ENCODE measurements around the gene CPA3.

Gene CPA3, protein sequence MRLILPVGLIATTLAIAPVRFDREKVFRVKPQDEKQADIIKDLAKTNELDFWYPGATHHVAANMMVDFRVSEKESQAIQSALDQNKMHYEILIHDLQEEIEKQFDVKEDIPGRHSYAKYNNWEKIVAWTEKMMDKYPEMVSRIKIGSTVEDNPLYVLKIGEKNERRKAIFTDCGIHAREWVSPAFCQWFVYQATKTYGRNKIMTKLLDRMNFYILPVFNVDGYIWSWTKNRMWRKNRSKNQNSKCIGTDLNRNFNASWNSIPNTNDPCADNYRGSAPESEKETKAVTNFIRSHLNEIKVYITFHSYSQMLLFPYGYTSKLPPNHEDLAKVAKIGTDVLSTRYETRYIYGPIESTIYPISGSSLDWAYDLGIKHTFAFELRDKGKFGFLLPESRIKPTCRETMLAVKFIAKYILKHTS

DNA sequence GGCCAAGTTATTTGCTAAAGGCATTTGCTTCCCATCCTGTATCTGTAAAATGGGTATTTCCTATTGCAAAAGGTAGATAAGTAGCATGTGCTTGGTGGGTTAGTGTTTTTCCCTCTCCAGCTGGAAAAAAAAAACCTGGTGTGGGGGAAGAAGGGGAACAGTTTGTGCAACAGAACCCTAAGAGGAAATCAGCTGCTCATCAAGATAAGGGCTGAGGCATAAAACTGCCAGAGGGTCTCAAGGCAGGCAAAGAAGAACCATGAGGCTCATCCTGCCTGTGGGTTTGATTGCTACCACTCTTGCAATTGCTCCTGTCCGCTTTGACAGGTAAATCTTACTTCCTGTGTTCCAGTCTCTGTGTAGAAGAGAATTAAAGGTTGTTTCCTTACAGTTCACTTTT, at the start of gene CPA3:
TSS of gene CPA3 (plus strand) at position 248 of the 400 bp plus-strand sequence. CDS start at position 260, 12 bp downstream.
- TF ChIP-seq, protein P1, sequence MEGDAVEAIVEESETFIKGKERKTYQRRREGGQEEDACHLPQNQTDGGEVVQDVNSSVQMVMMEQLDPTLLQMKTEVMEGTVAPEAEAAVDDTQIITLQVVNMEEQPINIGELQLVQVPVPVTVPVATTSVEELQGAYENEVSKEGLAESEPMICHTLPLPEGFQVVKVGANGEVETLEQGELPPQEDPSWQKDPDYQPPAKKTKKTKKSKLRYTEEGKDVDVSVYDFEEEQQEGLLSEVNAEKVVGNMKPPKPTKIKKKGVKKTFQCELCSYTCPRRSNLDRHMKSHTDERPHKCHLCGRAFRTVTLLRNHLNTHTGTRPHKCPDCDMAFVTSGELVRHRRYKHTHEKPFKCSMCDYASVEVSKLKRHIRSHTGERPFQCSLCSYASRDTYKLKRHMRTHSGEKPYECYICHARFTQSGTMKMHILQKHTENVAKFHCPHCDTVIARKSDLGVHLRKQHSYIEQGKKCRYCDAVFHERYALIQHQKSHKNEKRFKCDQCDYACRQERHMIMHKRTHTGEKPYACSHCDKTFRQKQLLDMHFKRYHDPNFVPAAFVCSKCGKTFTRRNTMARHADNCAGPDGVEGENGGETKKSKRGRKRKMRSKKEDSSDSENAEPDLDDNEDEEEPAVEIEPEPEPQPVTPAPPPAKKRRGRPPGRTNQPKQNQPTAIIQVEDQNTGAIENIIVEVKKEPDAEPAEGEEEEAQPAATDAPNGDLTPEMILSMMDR (IDR thresholded peaks at IDR 0.05) = no peak
- Histone ChIP-seq H3K4me3 (no peak within 1 kb of the TSS), H3K27ac (no peak within 1 kb of the TSS)
- DNase-seq (ENCODE audit: low spot score) = no peak

DNA sequence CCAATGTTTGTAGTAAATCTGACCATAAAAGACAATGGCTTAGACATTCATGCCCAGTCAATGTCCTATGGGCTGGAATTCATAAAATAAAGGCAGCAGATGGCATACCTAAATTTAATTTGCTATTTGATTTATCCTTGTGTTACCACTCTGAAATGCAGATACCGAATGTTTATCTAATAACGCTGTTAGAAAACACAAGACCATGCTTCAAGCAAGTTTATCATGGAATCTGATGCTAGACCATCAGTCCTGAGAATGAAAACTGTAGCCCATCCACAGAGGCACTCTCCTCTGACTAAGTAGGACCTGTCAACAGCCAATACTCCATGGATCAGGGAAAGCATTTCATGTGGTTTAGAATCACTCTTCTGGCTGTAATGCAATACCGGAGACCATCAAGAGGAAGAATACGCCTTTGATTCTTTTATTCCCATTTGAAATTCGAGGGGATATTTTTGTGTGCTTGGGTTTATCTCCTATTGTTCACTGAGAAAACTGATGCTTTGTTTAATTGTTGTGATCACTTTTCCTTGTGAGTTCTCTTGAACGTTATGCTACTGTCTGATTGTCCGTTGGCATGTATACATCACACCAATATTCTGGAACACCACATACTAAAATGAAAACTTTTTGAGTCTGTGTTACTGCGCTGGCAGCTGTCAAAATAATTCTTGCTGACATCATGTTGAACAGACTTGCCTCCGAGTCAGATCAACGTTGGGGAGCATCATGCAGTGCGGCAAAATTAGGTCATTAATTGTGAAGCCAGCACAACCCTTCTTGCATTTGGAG, 49.6 kb upstream of the CPA3 start:
- Histone ChIP-seq H3K27ac (no peak overlapping the region), H3K4me3 (no peak overlapping the region)
- no peak for DNase-seq (ENCODE audit: low spot score)
- TF ChIP-seq, protein P1 (IDR thresholded peaks at IDR 0.05) = no peak

- H3K27ac ChIP-seq = no peak overlapping the region
- TF ChIP-seq, protein P1 (IDR thresholded peaks at IDR 0.05) = no peak
- DNase-seq (ENCODE audit: low spot score) = no peak
- H3K4me3 ChIP-seq = no peak overlapping the region
Observed at GRCh38 chr3:148816427-148816826, 48.7 kb upstream of the CPA3 start.

GRCh38 chr3:148816981-148817525, 48.0 kb upstream of the CPA3 start:
- H3K4me3 ChIP-seq = no peak overlapping the region
- TF ChIP-seq, protein P1 (IDR thresholded peaks at IDR 0.05) = no peak
- no peak for DNase-seq (ENCODE audit: low spot score)
- H3K27ac ChIP-seq = no peak overlapping the region

DNA sequence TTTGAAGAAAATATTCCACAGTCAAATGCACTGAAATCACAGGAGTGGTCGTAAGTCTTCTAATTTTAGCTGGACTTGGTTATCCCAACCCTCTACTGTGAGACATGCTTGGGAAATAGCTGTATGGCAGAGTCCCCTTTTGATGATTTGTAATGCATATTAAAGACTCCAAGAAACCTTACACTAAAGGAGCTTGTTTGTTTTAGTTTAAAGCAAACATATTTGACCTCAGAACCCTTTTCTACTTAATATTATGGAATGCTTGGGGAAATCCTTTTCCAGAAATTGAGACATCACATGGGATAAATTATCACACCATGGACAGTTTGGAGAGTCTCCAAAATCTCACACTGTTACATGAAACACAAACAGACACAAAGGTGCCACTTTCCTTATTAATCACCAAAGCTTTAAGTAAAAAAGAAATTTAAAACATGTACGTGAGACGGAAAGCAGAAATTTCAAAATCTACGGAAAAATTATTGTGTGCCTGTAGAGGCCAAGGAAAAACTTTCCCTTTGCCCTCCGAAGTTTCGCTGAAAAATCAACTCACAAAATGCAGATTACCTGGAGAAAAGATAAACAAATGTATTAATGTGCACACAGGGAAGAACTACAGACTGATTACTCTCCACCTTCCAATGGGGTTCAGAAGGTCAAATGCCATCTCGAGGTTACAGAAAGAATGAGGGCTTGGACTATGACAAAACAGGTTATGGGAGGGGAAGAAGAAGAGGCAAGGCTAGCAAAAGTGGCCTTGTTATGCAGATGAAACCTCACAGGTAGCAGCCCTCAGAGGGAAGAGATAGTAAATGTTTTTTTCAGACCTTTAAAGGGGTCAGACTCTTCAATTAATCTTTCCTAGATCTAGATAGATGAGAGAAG, 44.5 kb upstream of the CPA3 start:
- Histone ChIP-seq H3K4me3 (no peak overlapping the region), H3K27ac (no peak overlapping the region)
- no peak for DNase-seq (ENCODE audit: low spot score)
- TF ChIP-seq, protein P1 (IDR thresholded peaks at IDR 0.05) = no peak

DNA sequence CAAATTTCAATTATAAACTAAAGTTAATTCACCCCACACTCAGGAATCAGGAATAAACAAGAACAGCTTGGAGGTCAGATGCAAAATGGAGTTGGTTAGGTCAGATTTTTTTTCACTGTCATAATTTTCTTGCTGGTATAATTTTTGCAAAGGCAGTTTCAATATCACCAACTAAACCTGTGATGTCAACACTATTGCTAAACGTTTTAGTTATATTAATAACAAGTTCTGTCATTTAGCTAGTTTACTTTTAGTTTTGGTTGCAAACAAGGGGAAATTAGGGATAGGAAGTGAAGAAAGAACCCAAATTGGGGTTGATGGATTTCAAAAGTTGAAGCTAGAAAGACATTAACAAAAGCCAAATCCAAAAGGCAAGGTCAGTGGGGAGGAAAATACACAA, 42.1 kb upstream of the CPA3 start:
- DNase-seq (ENCODE audit: low spot score) = no peak
- Histone ChIP-seq H3K4me3 (no peak overlapping the region), H3K27ac (no peak overlapping the region)
- TF ChIP-seq, protein P1 (IDR thresholded peaks at IDR 0.05) = no peak

Measured in coronary artery (tissue), 2 donors.